Ascending aorta (tissue), 2 donors: ENCODE measurements around the gene WNT4. TPM values are rescaled to one million over a fixed set of nuclear protein-coding genes. Genes with fewer than 3 reads are reported as not detected.

ENCODE experiments used
- DNase-seq, 2 donors: peaks; one replicate each; pipeline ENCODE4 v3.0.0-alpha.2; 2019; ENCODE audit warnings: low spot score in 2 of 2
- H3K27ac ChIP-seq, 2 donors: fragments of 200-600 bp; sonication (generic); one replicate each; pipeline ENCODE4 v1.5.1; 2016 to 2017; ENCODE audit warnings: mild to moderate bottlenecking in 1 of 2
- H3K27me3 ChIP-seq: fragments of 200-600 bp; sonication (generic); one replicate; pipeline ENCODE4 v1.5.1; 2017
- H3K36me3 ChIP-seq, 2 donors: fragments of 200-600 bp; sonication (generic); one replicate each; pipeline ENCODE4 v1.5.1; 2016
- H3K4me1 ChIP-seq, 2 donors: fragments of 200-600 bp; sonication (generic); one replicate each; pipeline ENCODE4 v1.5.1; 2016 to 2017; ENCODE audit warnings: mild to moderate bottlenecking in 1 of 2
- H3K4me3 ChIP-seq, 2 donors: fragments of 200-600 bp; sonication (generic); one replicate each; pipeline ENCODE4 v1.5.1; 2016 to 2017; ENCODE audit warnings: mild to moderate bottlenecking in 1 of 2
- H3K9me3 ChIP-seq, 2 donors: fragments of 200-600 bp; sonication (generic); one replicate each; pipeline ENCODE4 v1.5.1; 2016
- CTCF ChIP-seq, 3 experiments: fragments of 200-600 bp in 2 of 3; fragments of 450-650 bp in 1 of 3; sonication (generic) in 2 of 3; IDR thresholded peaks; one replicate each; pipeline ENCODE4 v1.5.1; 2016 to 2019; ENCODE audit warnings: antibody characterized with exemption in 3 of 3, mild to moderate bottlenecking in 1 of 3, moderate library complexity in 1 of 3
- intact Hi-C: fragments of 100-400 bp; cut with DNase I; formaldehyde crosslinking; loops from one replicate; pipeline ENCODE4 v1.15.1; 2023
- total RNA-seq: library from RNA; depleted of rRNA; stranded (reverse); fragments of >200 nt; gene quantifications from one replicate; pipeline ENCODE4 v1.1.0, GENCODE V29; 2016

WNT4 gene
- total RNA-seq, 1 donor from 2014 or later: not detected

GRCh38 chr1:22163137-22163536, 20.2 kb upstream of the WNT4 start:
- H3K27ac ChIP-seq: no peak overlapping the region
- no peaks in the 10 kb centered on the region for H3K4me1 ChIP-seq
- TF ChIP-seq CTCF (IDR thresholded peaks at IDR 0.05): no peak
- intact Hi-C loops: no loop called here
- DNase-seq: no peak
- H3K36me3 ChIP-seq: no peaks in the 10 kb centered on the region
- no peaks in the 10 kb centered on the region for H3K9me3 ChIP-seq
- no peaks in the 10 kb centered on the region for H3K27me3 ChIP-seq
- H3K4me3 ChIP-seq: no peak overlapping the region

- Histone ChIP-seq H3K27me3 (no peaks in the 10 kb centered on the region), H3K27ac (no peak overlapping the region), H3K4me1 (no peaks in the 10 kb centered on the region), H3K4me3 (no peak overlapping the region), H3K9me3 (no peaks in the 10 kb centered on the region), H3K36me3 (no peaks in the 10 kb centered on the region)
- no peak for TF ChIP-seq CTCF (IDR thresholded peaks at IDR 0.05)
- DNase-seq: no peak
- intact Hi-C loops: no loop called here
Observed at GRCh38 chr1:22159891-22160290, 17.0 kb upstream of the WNT4 start.

- DNase-seq: no peak
- Histone ChIP-seq H3K9me3 (no peaks in the 10 kb centered on the region), H3K27ac (no peak overlapping the region), H3K36me3 (no peaks in the 10 kb centered on the region), H3K4me1 (no peaks in the 10 kb centered on the region), H3K4me3 (no peak overlapping the region), H3K27me3 (no peaks in the 10 kb centered on the region)
- intact Hi-C loops: no loop called here
- TF ChIP-seq CTCF (IDR thresholded peaks at IDR 0.05): no peak
Observed at GRCh38 chr1:22158654-22159053, 15.8 kb upstream of the WNT4 start.

GRCh38 chr1:22157359-22157966, 14.6 kb upstream of the WNT4 start:
- H3K27me3 ChIP-seq: no peaks in the 10 kb centered on the region
- TF ChIP-seq CTCF (IDR thresholded peaks at IDR 0.05): no peak
- DNase-seq: no peak
- no peak overlapping the region for H3K27ac ChIP-seq
- intact Hi-C loops: no loop called here
- no peaks in the 10 kb centered on the region for H3K36me3 ChIP-seq
- no peaks in the 10 kb centered on the region for H3K9me3 ChIP-seq
- H3K4me3 ChIP-seq: no peak overlapping the region
- H3K4me1 ChIP-seq: no peaks in the 10 kb centered on the region

- Histone ChIP-seq H3K4me3 (no peak overlapping the region), H3K9me3 (no peaks in the 10 kb centered on the region), H3K36me3 (no peaks in the 10 kb centered on the region), H3K27me3 (no peaks in the 10 kb centered on the region), H3K4me1 (no peaks in the 10 kb centered on the region), H3K27ac (no peak overlapping the region)
- intact Hi-C loops: no loop called here
- DNase-seq: no peak
- TF ChIP-seq CTCF (IDR thresholded peaks at IDR 0.05): no peak
Observed at GRCh38 chr1:22155517-22155916, 12.6 kb upstream of the WNT4 start.

GRCh38 chr1:22154626-22155025, 11.7 kb upstream of the WNT4 start:
- no peaks in the 10 kb centered on the region for H3K36me3 ChIP-seq
- H3K27me3 ChIP-seq: no peaks in the 10 kb centered on the region
- no peak overlapping the region for H3K4me3 ChIP-seq
- no peaks in the 10 kb centered on the region for H3K9me3 ChIP-seq
- no peak for TF ChIP-seq CTCF (IDR thresholded peaks at IDR 0.05)
- no peak overlapping the region for H3K27ac ChIP-seq
- H3K4me1 ChIP-seq: no peaks in the 10 kb centered on the region
- intact Hi-C loops: no loop called here
- DNase-seq: no peak
